HEK293T (cell line): ENCODE data around the gene ATP6V1G2.

Source experiments
- CTCF ChIA-PET: fragments of 350-600 bp; formaldehyde crosslinking; extraction: SDS; loops from one replicate; lab custom pipeline; 2021; ENCODE audit warnings: antibody characterized with exemption, inconsistent platforms; lab: Yijun Ruan, JAX
- POLR2A ChIA-PET: fragments of 350-600 bp; formaldehyde crosslinking; extraction: SDS; loops from one replicate; lab custom pipeline; 2020; ENCODE audit warnings: antibody characterized with exemption, inconsistent platforms; lab: Yijun Ruan, JAX
- DNase-seq: peaks from one replicate; pipeline ENCODE4 v3.0.0; 2012; ENCODE audit warnings: mixed read lengths; ENCODE audit errors: extremely low spot score
- ARNT ChIP-seq: fragments of 450-650 bp; IDR thresholded peaks from 2 replicates; pipeline ENCODE4 v1.6.1; 2017; ENCODE audit warnings: mild to moderate bottlenecking
- BHLHE40 ChIP-seq: fragments of 450-650 bp; IDR thresholded peaks from 2 replicates; pipeline ENCODE4 v1.6.1; 2016; ENCODE audit warnings: mild to moderate bottlenecking, moderate library complexity, borderline replicate concordance
- CTBP1 ChIP-seq: fragments of 450-650 bp; IDR thresholded peaks from 2 replicates; pipeline ENCODE4 v1.6.1; 2016; ENCODE audit warnings: borderline replicate concordance
- ELF4 ChIP-seq: fragments of 450-650 bp; IDR thresholded peaks from 2 replicates; pipeline ENCODE4 v1.6.1; 2017; ENCODE audit warnings: antibody characterized with exemption
- FOXA1 ChIP-seq: fragments of 450-650 bp; IDR thresholded peaks from 2 replicates; pipeline ENCODE4 v1.6.1; 2016; ENCODE audit warnings: mild to moderate bottlenecking
- FOXK2 ChIP-seq: fragments of 450-650 bp; IDR thresholded peaks from 2 replicates; pipeline ENCODE4 v1.6.1; 2016; ENCODE audit warnings: mild to moderate bottlenecking
- FOXM1 ChIP-seq: fragments of 450-650 bp; IDR thresholded peaks from 2 replicates; pipeline ENCODE4 v1.6.1; 2017; ENCODE audit warnings: mild to moderate bottlenecking, borderline replicate concordance
- HDGF ChIP-seq: fragments of 450-650 bp; IDR thresholded peaks from 2 replicates; pipeline ENCODE4 v1.6.1; 2017; ENCODE audit warnings: antibody characterized with exemption, borderline replicate concordance
- L3MBTL2 ChIP-seq: fragments of 450-650 bp; conservative IDR thresholded peaks from 2 replicates; pipeline ENCODE4 v1.6.1; 2016; ENCODE audit warnings: mild to moderate bottlenecking
- LEF1 ChIP-seq: fragments of 450-650 bp; IDR thresholded peaks from 2 replicates; pipeline ENCODE4 v1.6.1; 2017; ENCODE audit warnings: mild to moderate bottlenecking, borderline replicate concordance
- NFRKB ChIP-seq: fragments of 450-650 bp; IDR thresholded peaks from 2 replicates; pipeline ENCODE4 v1.6.1; 2016; ENCODE audit warnings: mild to moderate bottlenecking, moderate library complexity
- PKNOX1 ChIP-seq: fragments of 450-650 bp; IDR thresholded peaks from 2 replicates; pipeline ENCODE4 v1.6.1; 2016
- SP1 ChIP-seq: fragments of 450-650 bp; IDR thresholded peaks from 2 replicates; pipeline ENCODE4 v1.6.1; 2017
- SUZ12 ChIP-seq: fragments of 450-650 bp; IDR thresholded peaks from 2 replicates; pipeline ENCODE4 v1.6.1; 2016; ENCODE audit warnings: mild to moderate bottlenecking
- TARDBP ChIP-seq: fragments of 450-650 bp; IDR thresholded peaks from 2 replicates; pipeline ENCODE4 v1.6.1; 2016
- ZNF384 ChIP-seq: fragments of 450-650 bp; IDR thresholded peaks from 2 replicates; pipeline ENCODE4 v1.6.1; 2016

Gene ATP6V1G2

DNA sequence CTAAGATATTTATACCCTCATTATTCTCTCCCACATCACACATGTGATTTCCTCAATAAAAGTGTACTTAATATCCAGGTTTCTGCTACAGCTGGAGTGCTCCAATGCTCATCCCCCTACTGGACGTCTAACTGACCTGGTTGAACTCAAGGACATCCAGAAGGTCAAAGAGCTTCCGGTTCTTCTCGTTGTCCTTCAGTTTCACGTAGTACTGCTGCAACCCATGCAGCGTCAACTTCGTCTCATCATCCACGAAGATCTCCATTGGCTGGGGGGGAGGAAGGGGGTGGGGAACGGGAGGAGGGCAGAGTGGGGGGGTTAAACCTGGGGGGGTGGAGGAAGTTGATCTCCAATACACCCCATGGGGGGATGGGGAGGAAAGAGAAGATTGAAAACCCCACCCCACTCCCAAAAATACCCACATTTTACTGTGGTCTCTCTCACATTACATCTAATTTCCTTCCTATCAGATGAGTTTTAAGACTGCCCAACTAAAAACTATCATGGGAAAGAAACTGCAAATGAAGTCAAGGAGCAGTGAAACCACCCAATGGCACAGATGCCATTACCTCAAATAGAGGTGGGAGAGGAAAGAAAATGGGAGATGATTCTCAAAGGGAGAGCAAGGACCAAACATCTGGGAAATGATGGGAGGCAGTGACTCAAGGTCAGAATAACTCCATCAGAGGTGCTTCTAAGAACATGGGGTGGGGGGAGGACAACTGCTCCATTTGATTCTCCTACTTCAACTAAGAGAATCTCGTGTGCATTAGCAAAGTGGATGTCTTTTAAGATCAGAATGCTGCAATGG, 13.6 kb downstream of the ATP6V1G2 start:
- DNase-seq = no peak
- no peak for TF ChIP-seq PKNOX1
- TF ChIP-seq CTBP1 = no peak
- TF ChIP-seq HDGF = no peak
- no peak for TF ChIP-seq ELF4
- POLR2A ChIA-PET = interaction anchor here (1.0 to 8.4 kb wide), 4 partner anchors 8 to 38 kb away, joined by 3 to 114 read pairs (median 7); partner anchors contain the start of gene DDX39B
- CTCF ChIA-PET = interaction anchor here (0.6 kb wide), 2 partner anchors 9 to 291 kb away, joined by 3 read pairs; partner anchors contain the start of gene DDX39B

GRCh38 chr6:31531771-31532643, 14.4 kb downstream of the ATP6V1G2 start:
- TF ChIP-seq SUZ12 (no peak), ARNT (no peak), LEF1 (no peak), FOXK2 (no peak), CTBP1 (no peak), TARDBP (no peak)
- no peak for DNase-seq
- CTCF ChIA-PET = interaction anchor here (0.6 to 0.7 kb wide), 4 partner anchors 9 to 292 kb away, joined by 3 read pairs; partner anchors contain the start of genes ATP6V1G2 and DDX39B
- POLR2A ChIA-PET = interaction anchor here (1.0 to 8.4 kb wide), 5 partner anchors 8 to 37 kb away, joined by 3 to 114 read pairs (median 3); partner anchors contain the start of gene DDX39B

GRCh38 chr6:31531162-31531561, 15.2 kb downstream of the ATP6V1G2 start:
- ChIA-PET CTCF (interaction anchor here (0.6 kb wide), 1 partner anchor 15 kb away, joined by 3 read pairs; the partner anchor contains the start of gene ATP6V1G2), POLR2A (interaction anchor here (1.0 to 8.4 kb wide), 4 partner anchors 10 to 36 kb away, joined by 3 to 114 read pairs (median 7); partner anchors contain the start of gene DDX39B)
- TF ChIP-seq FOXM1 (no peak), ZNF384 (no peak), BHLHE40 (no peak), LEF1 (no peak), PKNOX1 (no peak), SUZ12 (no peak), L3MBTL2 (no peak), FOXA1 (no peak), FOXK2 (no peak), NFRKB (no peak), SP1 (no peak), ELF4 (no peak), HDGF (no peak)
- DNase-seq = no peak

GRCh38 chr6:31530659-31531058, 15.7 kb downstream of the ATP6V1G2 start:
- TF ChIP-seq FOXM1 = no peak
- CTCF ChIA-PET = no interaction called here
- DNase-seq = no peak
- POLR2A ChIA-PET = interaction anchor here (2.5 to 8.4 kb wide), 2 partner anchors 10 to 35 kb away, joined by 11 to 114 read pairs; partner anchors contain the start of gene DDX39B

GRCh38 chr6:31529329-31530150, 16.9 kb downstream of the ATP6V1G2 start:
- POLR2A ChIA-PET = interaction anchor here (1.1 to 8.4 kb wide), 5 partner anchors 11 to 35 kb away, joined by 4 to 114 read pairs (median 6); partner anchors contain the start of genes DDX39B, MICB and NFKBIL1
- TF ChIP-seq FOXM1 (no peak), FOXK2 (no peak), FOXA1 (no peak), CTBP1 (no peak), NFRKB (no peak)
- CTCF ChIA-PET = interaction anchor here (0.9 to 1.1 kb wide), 2 partner anchors 17 to 59 kb away, joined by 3 read pairs; partner anchors contain the start of gene ATP6V1G2
- DNase-seq = no peak

DNA sequence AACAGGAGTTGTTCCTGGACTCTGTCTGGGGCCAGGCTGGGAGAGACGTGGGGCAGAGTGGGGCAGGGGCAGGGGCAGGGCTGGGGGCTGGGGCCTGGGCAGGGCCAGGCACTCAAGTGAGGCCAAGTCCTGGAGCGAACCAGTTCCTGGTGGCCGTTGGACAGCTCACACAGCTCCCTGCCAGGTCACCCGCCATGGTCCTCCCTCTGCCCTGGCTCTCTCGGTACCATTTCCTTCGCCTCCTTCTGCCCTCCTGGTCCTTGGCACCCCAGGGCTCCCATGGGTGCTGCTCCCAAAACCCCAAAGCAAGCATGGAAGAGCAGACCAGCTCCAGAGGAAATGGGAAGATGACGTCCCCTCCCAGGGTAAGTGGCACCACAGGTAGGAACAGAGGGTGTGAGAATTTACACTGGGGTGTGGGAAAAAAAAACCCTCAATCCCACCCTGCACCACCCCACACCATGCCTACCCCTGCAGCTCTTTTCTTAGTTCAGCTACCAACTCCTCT, 17.5 kb downstream of the ATP6V1G2 start, which contains the start of gene MCCD1:
Gene MCCD1 (plus strand): TSS at position 142 of the 508 bp plus-strand sequence. CDS start 53 bp downstream, at position 195.
- POLR2A ChIA-PET = interaction anchor here (1.1 to 8.4 kb wide), 5 partner anchors 12 to 34 kb away, joined by 4 to 114 read pairs (median 6); partner anchors contain the start of genes DDX39B, MICB and NFKBIL1
- no peak for TF ChIP-seq NFRKB
- TF ChIP-seq ELF4 = no peak
- no peak for TF ChIP-seq FOXK2
- no peak for TF ChIP-seq BHLHE40
- TF ChIP-seq L3MBTL2 = no peak
- TF ChIP-seq ARNT = no peak
- TF ChIP-seq LEF1 = no peak
- no peak for TF ChIP-seq FOXM1
- no peak for TF ChIP-seq PKNOX1
- TF ChIP-seq SUZ12 = no peak
- no peak for TF ChIP-seq FOXA1
- no peak for TF ChIP-seq SP1
- TF ChIP-seq HDGF = no peak
- TF ChIP-seq TARDBP = no peak
- TF ChIP-seq CTBP1 = no peak
- no peak for TF ChIP-seq ZNF384
- CTCF ChIA-PET = interaction anchor here (0.7 to 1.1 kb wide), 3 partner anchors 17 to 68 kb away, joined by 3 to 5 read pairs (median 3); partner anchors contain the start of gene ATP6V1G2
- no peak for DNase-seq
